Keratinocyte (primary cell): ENCODE measurements around the gene LCA5. TPM values are rescaled to one million over a fixed set of nuclear protein-coding genes. Genes with fewer than 3 reads are reported as not detected.

Experiments
- DNase-seq: peaks from one replicate; pipeline ENCODE4 v3.0.0-alpha.2; 2011; ENCODE audit warnings: low read depth, missing footprints, low spot score
- FAIRE-seq: peaks from 2 replicates; lab custom pipeline; 2011; peaks lifted over from hg19 to GRCh38; lab: Jason Lieb, UNC
- H2AFZ ChIP-seq: 2 replicates; pipeline ENCODE4 v1.6.0; 2012; ENCODE audit warnings: low read length, control low read depth, inconsistent platforms; ENCODE audit not compliant: control insufficient read depth
- H3K27ac ChIP-seq: 2 replicates; pipeline ENCODE4 v1.5.1; 2011; ENCODE audit warnings: low read length; ENCODE audit not compliant: control insufficient read depth, insufficient read depth
- H3K27me3 ChIP-seq: 3 replicates; pipeline ENCODE4 v1.6.0; 2011; ENCODE audit warnings: low read length; ENCODE audit not compliant: control insufficient read depth, insufficient read depth; ENCODE audit errors: extremely low read depth
- H3K36me3 ChIP-seq, 2 experiments: 2 replicates in 1 of 2; 3 replicates in 1 of 2; pipeline ENCODE4 v1.5.1; 2011; ENCODE audit warnings: low read length in 2 of 2, mild to moderate bottlenecking in 1 of 2; ENCODE audit not compliant: control insufficient read depth in 2 of 2, insufficient read depth in 2 of 2; ENCODE audit errors: extremely low read depth in 1 of 2
- H3K4me1 ChIP-seq: 3 replicates; pipeline ENCODE4 v1.5.1; 2011; ENCODE audit warnings: low read length; ENCODE audit not compliant: control insufficient read depth, insufficient read depth; ENCODE audit errors: extremely low read depth
- H3K4me2 ChIP-seq: 3 replicates; pipeline ENCODE4 v1.6.0; 2011; ENCODE audit warnings: low read depth, low read length; ENCODE audit not compliant: control insufficient read depth, insufficient read depth; ENCODE audit errors: extremely low read depth
- H3K4me3 ChIP-seq, 3 experiments: fragments of 200-600 bp in 1 of 3; sonication (generic) in 1 of 3; 2 replicates in 2 of 3; 3 replicates in 1 of 3; pipeline ENCODE4 v1.5.1; 2011 to 2016; ENCODE audit warnings: low read length in 3 of 3, mild to moderate bottlenecking in 3 of 3, control low read depth in 2 of 3, inconsistent platforms in 1 of 3, low read depth in 1 of 3, mixed read lengths in 1 of 3, mixed run types in 1 of 3, moderate library complexity in 1 of 3; ENCODE audit not compliant: control insufficient read depth in 2 of 3, insufficient read depth in 2 of 3; ENCODE audit errors: extremely low read depth in 1 of 3
- H3K79me2 ChIP-seq: 2 replicates; pipeline ENCODE4 v1.6.0; 2012; ENCODE audit warnings: low read length; ENCODE audit not compliant: control insufficient read depth, insufficient read depth
- H3K9ac ChIP-seq: 3 replicates; pipeline ENCODE4 v1.6.0; 2011; ENCODE audit warnings: low read length; ENCODE audit not compliant: control insufficient read depth, insufficient read depth; ENCODE audit errors: extremely low read depth
- H3K9me1 ChIP-seq: 3 replicates; pipeline ENCODE4 v1.6.0; 2011; ENCODE audit warnings: low read length; ENCODE audit not compliant: control insufficient read depth, insufficient read depth; ENCODE audit errors: extremely low read depth
- H3K9me3 ChIP-seq: 2 replicates; pipeline ENCODE4 v1.5.1; 2012; ENCODE audit warnings: low read depth, low read length; ENCODE audit not compliant: control insufficient read depth
- H4K20me1 ChIP-seq: 3 replicates; pipeline ENCODE4 v1.6.0; 2011; ENCODE audit warnings: low read length; ENCODE audit not compliant: control insufficient read depth, insufficient read depth; ENCODE audit errors: extremely low read depth
- EZH2 ChIP-seq: IDR thresholded peaks from one replicate; pipeline ENCODE4 v1.6.1; 2012; ENCODE audit warnings: inconsistent platforms, mild to moderate bottlenecking, low read length, moderate library complexity
- dilution Hi-C: fragments of 300-500 bp; cut with MboI; formaldehyde crosslinking; loops from one replicate; pipeline ENCODE4 v1.7.0; 2020; ENCODE audit warnings: low sequenced_read_pairs; ENCODE audit not compliant: extremely low pct_ligation_motif_present
- polyA plus RNA-seq, 5 experiments: library from polyadenylated mRNA; depleted of rRNA in 3 of 5; stranded (reverse) in 3 of 5; stranded (forward) in 1 of 5; unstranded in 1 of 5; fragments of >200 nt; gene quantifications; 1 replicate in 1 of 5; 2 replicates in 3 of 5; 3 replicates in 1 of 5; pipeline versions ENCODE4 v1.2.1 to v1.2.3, GENCODE V29; 2011 to 2012; ENCODE audit warnings: missing spikeins in 2 of 5, low read depth in 1 of 5, low replicate concordance in 1 of 5
- TF ChIP-seq, protein P1 (sequence below), 3 experiments: IDR thresholded peaks in 1 of 3; conservative IDR thresholded peaks in 1 of 3; optimal IDR thresholded peaks in 1 of 3; 2 replicates in 2 of 3; 3 replicates in 1 of 3; pipeline versions ENCODE3 to v1.5.1; 2011; ENCODE audit warnings: low read length in 3 of 3, mild to moderate bottlenecking in 3 of 3, moderate library complexity in 2 of 3, control low read depth in 1 of 3, inconsistent platforms in 1 of 3; ENCODE audit not compliant: insufficient read depth in 2 of 3; ENCODE audit errors: extremely low read depth in 1 of 3

LCA5 gene
- polyA plus RNA-seq, 1 donor (not counting 4 experiments of a cell fraction or from before 2014, with no cell fraction given): 1.6 TPM

DNA sequence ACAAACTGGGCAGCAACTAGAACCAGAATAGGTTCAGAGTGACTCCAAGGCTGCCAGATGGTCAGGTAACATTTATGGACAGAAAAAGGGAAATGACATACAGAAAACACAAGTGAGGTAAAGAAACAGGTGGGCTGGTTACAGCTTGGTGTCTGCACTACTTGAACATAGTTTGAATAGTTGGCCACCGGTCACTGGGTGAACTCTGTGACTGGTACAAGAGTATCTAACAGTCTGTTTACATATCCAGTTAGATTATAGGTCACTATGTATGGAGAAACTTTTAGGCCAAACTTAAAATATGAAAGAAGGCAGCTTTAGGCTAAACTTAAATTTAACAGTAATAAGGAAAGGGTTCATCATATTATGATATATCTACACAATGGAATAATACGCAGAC, 32.9 kb downstream of the LCA5 start:
- DNase-seq (no peak), FAIRE-seq (no peak)
- Histone ChIP-seq H3K79me2 (no peaks in the 10 kb centered on the region), H3K9me1 (no peaks in the 10 kb centered on the region), H3K27ac (no peak overlapping the region), H4K20me1 (no peaks in the 10 kb centered on the region), H3K4me3 (no peak overlapping the region), H3K27me3 (no peaks in the 10 kb centered on the region), H3K9me3 (no peaks in the 10 kb centered on the region), H3K9ac (no peak overlapping the region), H3K4me1 (no peaks in the 10 kb centered on the region), H3K4me2 (no peak overlapping the region), H2AFZ (no peak overlapping the region), H3K36me3 (peaks cover 0 to 1% of the 10 kb centered on the region in 2 experiments)
- dilution Hi-C loops: no loop called here
- TF ChIP-seq EZH2: no peak
- TF ChIP-seq, protein P1, sequence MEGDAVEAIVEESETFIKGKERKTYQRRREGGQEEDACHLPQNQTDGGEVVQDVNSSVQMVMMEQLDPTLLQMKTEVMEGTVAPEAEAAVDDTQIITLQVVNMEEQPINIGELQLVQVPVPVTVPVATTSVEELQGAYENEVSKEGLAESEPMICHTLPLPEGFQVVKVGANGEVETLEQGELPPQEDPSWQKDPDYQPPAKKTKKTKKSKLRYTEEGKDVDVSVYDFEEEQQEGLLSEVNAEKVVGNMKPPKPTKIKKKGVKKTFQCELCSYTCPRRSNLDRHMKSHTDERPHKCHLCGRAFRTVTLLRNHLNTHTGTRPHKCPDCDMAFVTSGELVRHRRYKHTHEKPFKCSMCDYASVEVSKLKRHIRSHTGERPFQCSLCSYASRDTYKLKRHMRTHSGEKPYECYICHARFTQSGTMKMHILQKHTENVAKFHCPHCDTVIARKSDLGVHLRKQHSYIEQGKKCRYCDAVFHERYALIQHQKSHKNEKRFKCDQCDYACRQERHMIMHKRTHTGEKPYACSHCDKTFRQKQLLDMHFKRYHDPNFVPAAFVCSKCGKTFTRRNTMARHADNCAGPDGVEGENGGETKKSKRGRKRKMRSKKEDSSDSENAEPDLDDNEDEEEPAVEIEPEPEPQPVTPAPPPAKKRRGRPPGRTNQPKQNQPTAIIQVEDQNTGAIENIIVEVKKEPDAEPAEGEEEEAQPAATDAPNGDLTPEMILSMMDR (optimal IDR thresholded peaks at IDR 0.05 in 1 of 3, IDR thresholded peaks at IDR 0.05 in 1 of 3, conservative IDR thresholded peaks at IDR 0.05 in 1 of 3; ENCODE audit: extremely low read depth in 1 of 3, insufficient read depth in 2 of 3, low read length in 3 of 3): no peak

- FAIRE-seq: no peak
Observed at GRCh38 chr6:79498842-79499241, 38.4 kb downstream of the LCA5 start.

More at GRCh38 chr6:79498842-79499241, 38.4 kb downstream of the LCA5 start:
- Histone ChIP-seq H3K36me3 (no peaks in the 10 kb centered on the region), H3K4me1 (no peaks in the 10 kb centered on the region), H3K9me1 (no peaks in the 10 kb centered on the region), H3K4me2 (no peak overlapping the region), H3K27ac (no peak overlapping the region), H3K9me3 (no peaks in the 10 kb centered on the region), H3K9ac (no peak overlapping the region), H3K4me3 (no peak overlapping the region), H3K79me2 (no peaks in the 10 kb centered on the region), H2AFZ (no peak overlapping the region), H3K27me3 (no peaks in the 10 kb centered on the region), H4K20me1 (no peaks in the 10 kb centered on the region)
- TF ChIP-seq, protein P1 (optimal IDR thresholded peaks at IDR 0.05 in 1 of 3, IDR thresholded peaks at IDR 0.05 in 1 of 3, conservative IDR thresholded peaks at IDR 0.05 in 1 of 3; ENCODE audit: extremely low read depth in 1 of 3, insufficient read depth in 2 of 3, low read length in 3 of 3): no peak
- TF ChIP-seq EZH2: no peak
- no peak for DNase-seq
- dilution Hi-C loops: no loop called here
